Measurements from ENCODE around the gene IL17REL.

IL17REL gene

GRCh38 chr22:50008151-50009040, 4.2 kb downstream of the IL17REL start:
- H3K4me3 ChIP-seq (replicated peaks; ENCODE audit: low read depth, low read length), result no peak overlapping the region
- TF ChIP-seq, protein P1, sequence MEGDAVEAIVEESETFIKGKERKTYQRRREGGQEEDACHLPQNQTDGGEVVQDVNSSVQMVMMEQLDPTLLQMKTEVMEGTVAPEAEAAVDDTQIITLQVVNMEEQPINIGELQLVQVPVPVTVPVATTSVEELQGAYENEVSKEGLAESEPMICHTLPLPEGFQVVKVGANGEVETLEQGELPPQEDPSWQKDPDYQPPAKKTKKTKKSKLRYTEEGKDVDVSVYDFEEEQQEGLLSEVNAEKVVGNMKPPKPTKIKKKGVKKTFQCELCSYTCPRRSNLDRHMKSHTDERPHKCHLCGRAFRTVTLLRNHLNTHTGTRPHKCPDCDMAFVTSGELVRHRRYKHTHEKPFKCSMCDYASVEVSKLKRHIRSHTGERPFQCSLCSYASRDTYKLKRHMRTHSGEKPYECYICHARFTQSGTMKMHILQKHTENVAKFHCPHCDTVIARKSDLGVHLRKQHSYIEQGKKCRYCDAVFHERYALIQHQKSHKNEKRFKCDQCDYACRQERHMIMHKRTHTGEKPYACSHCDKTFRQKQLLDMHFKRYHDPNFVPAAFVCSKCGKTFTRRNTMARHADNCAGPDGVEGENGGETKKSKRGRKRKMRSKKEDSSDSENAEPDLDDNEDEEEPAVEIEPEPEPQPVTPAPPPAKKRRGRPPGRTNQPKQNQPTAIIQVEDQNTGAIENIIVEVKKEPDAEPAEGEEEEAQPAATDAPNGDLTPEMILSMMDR (IDR thresholded peaks at IDR 0.05; ENCODE audit: low read length, missing control alignments), result no peak
- no peak for DNase-seq (ENCODE audit: low read depth)

DNA sequence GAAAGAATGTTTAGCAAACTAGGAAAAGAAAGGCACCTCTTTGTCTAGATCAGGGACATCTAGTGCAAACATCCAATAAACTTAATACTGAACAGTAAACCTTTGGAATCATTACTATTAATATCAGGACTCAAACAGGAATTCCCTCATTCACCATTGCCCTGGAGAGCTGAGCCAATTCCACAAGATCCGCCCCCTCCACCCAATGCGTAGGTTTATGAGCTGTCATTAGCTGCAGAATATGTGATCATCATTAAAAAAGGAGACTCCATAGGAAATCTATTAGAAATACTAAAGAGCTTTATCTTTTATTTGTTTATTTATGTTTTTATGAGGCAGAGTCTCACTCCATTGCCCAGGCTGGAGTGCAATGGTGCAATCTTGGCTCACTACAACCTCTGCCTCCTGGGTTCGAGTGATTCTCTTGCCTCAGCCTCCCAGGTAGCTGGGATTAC, 5.5 kb downstream of the IL17REL start:
- no peak overlapping the region for H3K4me3 ChIP-seq (replicated peaks; ENCODE audit: low read depth, low read length)
- TF ChIP-seq, protein P1 (IDR thresholded peaks at IDR 0.05; ENCODE audit: low read length, missing control alignments), result no peak
- DNase-seq (ENCODE audit: low read depth), result no peak

GRCh38 chr22:50004918-50005317, 7.6 kb downstream of the IL17REL start:
- no peak for DNase-seq (ENCODE audit: low read depth)
- TF ChIP-seq, protein P1 (IDR thresholded peaks at IDR 0.05; ENCODE audit: low read length, missing control alignments), result no peak

GRCh38 chr22:50002791-50003190, 9.8 kb downstream of the IL17REL start:
- peak; percentile 13 for DNase-seq (ENCODE audit: low read depth)
- TF ChIP-seq, protein P1 (IDR thresholded peaks at IDR 0.05; ENCODE audit: low read length, missing control alignments), result no peak
- H3K4me3 ChIP-seq (replicated peaks; ENCODE audit: low read depth, low read length), result no peak overlapping the region

More at GRCh38 chr22:50004918-50005317, 7.6 kb downstream of the IL17REL start:
- no peak overlapping the region for H3K4me3 ChIP-seq (replicated peaks; ENCODE audit: low read depth, low read length)

DNA sequence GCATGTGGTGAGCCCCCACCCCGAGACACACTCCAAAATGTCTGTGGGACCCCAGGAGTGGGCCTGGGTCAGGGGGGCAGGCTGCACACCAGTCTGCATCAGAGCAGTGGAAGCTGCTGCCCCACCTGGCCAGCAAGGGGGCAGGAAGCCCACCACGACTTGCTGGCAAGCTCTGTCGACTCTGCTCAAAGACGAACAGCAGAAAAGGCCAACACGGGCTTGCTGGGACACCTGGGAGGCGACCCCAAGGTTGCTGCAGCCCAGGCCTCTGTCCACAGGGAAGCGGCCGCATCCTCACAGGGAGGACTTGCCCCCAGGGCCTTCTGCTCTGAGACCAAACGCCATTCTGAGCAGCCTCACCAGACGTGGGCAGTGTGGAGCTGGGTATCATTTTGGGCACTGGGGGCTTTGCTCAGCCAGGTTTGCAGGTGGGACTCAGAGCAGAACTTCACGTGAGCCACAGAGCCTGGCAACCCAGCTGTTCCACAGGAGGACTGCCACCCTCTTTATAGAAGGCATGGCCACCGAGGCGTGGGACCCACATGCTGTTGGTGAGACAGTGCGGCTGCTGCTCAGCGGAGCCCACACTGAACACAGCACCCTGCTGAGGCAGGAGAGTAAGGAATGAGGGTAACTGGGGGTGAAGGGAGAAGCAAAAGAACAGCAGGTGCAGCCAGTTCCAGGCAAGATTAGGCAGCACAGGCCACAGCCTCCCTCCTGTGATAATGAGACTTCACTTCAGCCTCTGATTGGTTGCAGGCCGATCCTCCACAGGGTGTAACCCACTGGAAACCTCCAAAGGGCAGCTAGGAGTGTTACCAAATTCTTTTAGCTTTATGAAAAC, 11.0 kb downstream of the IL17REL start:
- H3K4me3 ChIP-seq (replicated peaks; ENCODE audit: low read depth, low read length), result no peak overlapping the region
- TF ChIP-seq, protein P1 (IDR thresholded peaks at IDR 0.05; ENCODE audit: low read length, missing control alignments), result no peak
- no peak for DNase-seq (ENCODE audit: low read depth)

- TF ChIP-seq, protein P1 (IDR thresholded peaks at IDR 0.05; ENCODE audit: low read length, missing control alignments), result no peak
- H3K4me3 ChIP-seq (replicated peaks; ENCODE audit: low read depth, low read length), result no peak overlapping the region
- DNase-seq (ENCODE audit: low read depth), result no peak
These were observed 11.8 kb downstream of the IL17REL start for GRCh38 chr22:50000587-50001387.
